Psoas muscle (tissue), 8 donors: ENCODE results near the gene ACTN4. TPM values are rescaled to one million over a fixed set of nuclear protein-coding genes. Genes with fewer than 3 reads are reported as not detected.

ENCODE experiments used
- ATAC-seq, 4 donors: fragments of 200-7000 bp; cut with Tn5 transposase; one replicate each; pipeline ENCODE4 v1.9.1; 2020; ENCODE audit warnings: moderate library complexity in 3 of 4, mild to moderate bottlenecking in 2 of 4
- DNase-seq, 2 donors: peaks; one replicate each; pipeline ENCODE4 v3.0.0-alpha.2; 2020
- H3K27ac ChIP-seq: fragments of 200-600 bp; one replicate; pipeline ENCODE4 v1.8.0; 2022
- H3K27me3 ChIP-seq, 3 donors: fragments of 200-600 bp in 1 of 3; one replicate each; pipeline versions ENCODE4 v1.6.1 to v1.8.0; 2013 to 2022; ENCODE audit warnings: low read length in 2 of 3, mild to moderate bottlenecking in 2 of 3, moderate library complexity in 1 of 3; ENCODE audit not compliant: insufficient read depth in 3 of 3
- H3K36me3 ChIP-seq, 2 donors: fragments of 200-600 bp in 1 of 2; one replicate each; pipeline versions ENCODE4 v1.6.1 to v1.8.0; 2013 to 2022; ENCODE audit warnings: low read depth in 1 of 2, mild to moderate bottlenecking in 1 of 2, moderate library complexity in 1 of 2; ENCODE audit not compliant: insufficient read depth in 1 of 2
- H3K4me1 ChIP-seq: fragments of 200-600 bp; one replicate; pipeline ENCODE4 v1.8.0; 2022
- H3K4me3 ChIP-seq: fragments of 200-600 bp; one replicate; pipeline ENCODE4 v1.8.0; 2022; ENCODE audit warnings: mild to moderate bottlenecking
- H3K9me3 ChIP-seq: fragments of 200-600 bp; one replicate; pipeline ENCODE4 v1.8.0; 2022
- WGBS, 3 donors: extraction: QIAGEN DNeasy Blood & Tissue Kit; methylation state at CpG; one replicate each; pipeline versions ENCODE4 v1.1.6 to v1.1.7; 2013; 5-methylcytosine and 5-hydroxymethylcytosine counted together
- intact Hi-C, 2 donors: fragments of 100-400 bp; cut with DNase I; formaldehyde crosslinking; loops; one replicate each; pipeline versions ENCODE4 v1.11.0 to v1.14.2; 2022
- polyA plus RNA-seq, 3 donors: library from polyadenylated mRNA; stranded (reverse); fragments of 200-250 nt; gene quantifications; one replicate each; pipeline ENCODE4 v1.2.3, GENCODE V29; 2013
- total RNA-seq, 4 donors: library from RNA; stranded (reverse); fragmentation: NEBNext Ultra II Directional in 2 of 4; extraction: Animal tissue kit (Norgen Biotek cat#: 25700) in 2 of 4; gene quantifications; one replicate each; pipeline versions ENCODE4 v1.2.1 to v1.2.4, GENCODE V29; 2021 to 2023
- TF ChIP-seq, protein P1 (sequence below): fragments of 200-600 bp; IDR thresholded peaks from one replicate; pipeline ENCODE4 v1.8.0; 2022; ENCODE audit warnings: antibody characterized with exemption
- donor health status: healthy with polysubstance abuse.
- donor health status: DM: no; HTN: no; CAD: no; lungs with moderate emphysema.
- donor health status: Bipolar disorder and iron deficiency.
- donor health status: healthy.
- donor health status: DM: yes; HTN: yes; CAD: no.
- donor health status: DM: no; HTN: no; CAD: no.
- donor health status: DM: no; HTN: no; CAD: no.
- donor health status: DM: yes; HTN: yes; CAD: no.

The ACTN4 gene
- total and polyA plus RNA-seq, 7 donors = 38.3 to 127 (median 79.9) TPM

DNA sequence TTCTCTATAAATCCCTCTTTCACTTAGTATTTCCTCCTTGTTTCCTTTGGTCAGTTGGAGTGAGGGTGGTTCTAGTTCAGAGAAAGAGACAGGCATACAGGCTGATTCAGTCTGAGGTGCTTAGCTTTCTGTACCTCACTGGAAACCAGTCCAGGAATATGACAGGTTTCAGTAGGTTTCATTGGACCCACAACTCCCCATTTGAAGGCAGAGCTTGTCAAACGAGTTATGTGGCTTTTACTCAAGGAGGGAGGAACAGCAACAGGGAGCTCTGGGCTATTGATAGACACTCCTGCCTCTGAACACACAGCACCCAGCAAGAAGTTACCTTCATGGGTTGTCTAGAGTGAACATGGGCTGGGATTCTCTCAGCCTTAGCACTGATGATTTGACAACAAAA is 14.5 kb downstream of the ACTN4 start:
- DNase-seq (no peak), ATAC-seq (no peak)
- 4 to 33% (median 4%) methylated on average over 1 of the region's 1 CpG for WGBS, 3 donors
- H3K27me3 ChIP-seq = no peaks in the 10 kb centered on the region
- peaks cover 95% of the 10 kb centered on the region for H3K4me1 ChIP-seq
- TF ChIP-seq, protein P1, sequence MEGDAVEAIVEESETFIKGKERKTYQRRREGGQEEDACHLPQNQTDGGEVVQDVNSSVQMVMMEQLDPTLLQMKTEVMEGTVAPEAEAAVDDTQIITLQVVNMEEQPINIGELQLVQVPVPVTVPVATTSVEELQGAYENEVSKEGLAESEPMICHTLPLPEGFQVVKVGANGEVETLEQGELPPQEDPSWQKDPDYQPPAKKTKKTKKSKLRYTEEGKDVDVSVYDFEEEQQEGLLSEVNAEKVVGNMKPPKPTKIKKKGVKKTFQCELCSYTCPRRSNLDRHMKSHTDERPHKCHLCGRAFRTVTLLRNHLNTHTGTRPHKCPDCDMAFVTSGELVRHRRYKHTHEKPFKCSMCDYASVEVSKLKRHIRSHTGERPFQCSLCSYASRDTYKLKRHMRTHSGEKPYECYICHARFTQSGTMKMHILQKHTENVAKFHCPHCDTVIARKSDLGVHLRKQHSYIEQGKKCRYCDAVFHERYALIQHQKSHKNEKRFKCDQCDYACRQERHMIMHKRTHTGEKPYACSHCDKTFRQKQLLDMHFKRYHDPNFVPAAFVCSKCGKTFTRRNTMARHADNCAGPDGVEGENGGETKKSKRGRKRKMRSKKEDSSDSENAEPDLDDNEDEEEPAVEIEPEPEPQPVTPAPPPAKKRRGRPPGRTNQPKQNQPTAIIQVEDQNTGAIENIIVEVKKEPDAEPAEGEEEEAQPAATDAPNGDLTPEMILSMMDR = no peak
- H3K36me3 ChIP-seq = no peaks in the 10 kb centered on the region
- intact Hi-C loops = loop anchor here in 1 of 2 donors (5.0 kb wide), 1 partner anchor 35 kb away; no protein-coding TSS in a partner anchor
- peak overlapping the region; percentile 49 for H3K4me3 ChIP-seq
- H3K27ac ChIP-seq = peak overlapping the region; percentile 95
- H3K9me3 ChIP-seq = no peaks in the 10 kb centered on the region

DNA sequence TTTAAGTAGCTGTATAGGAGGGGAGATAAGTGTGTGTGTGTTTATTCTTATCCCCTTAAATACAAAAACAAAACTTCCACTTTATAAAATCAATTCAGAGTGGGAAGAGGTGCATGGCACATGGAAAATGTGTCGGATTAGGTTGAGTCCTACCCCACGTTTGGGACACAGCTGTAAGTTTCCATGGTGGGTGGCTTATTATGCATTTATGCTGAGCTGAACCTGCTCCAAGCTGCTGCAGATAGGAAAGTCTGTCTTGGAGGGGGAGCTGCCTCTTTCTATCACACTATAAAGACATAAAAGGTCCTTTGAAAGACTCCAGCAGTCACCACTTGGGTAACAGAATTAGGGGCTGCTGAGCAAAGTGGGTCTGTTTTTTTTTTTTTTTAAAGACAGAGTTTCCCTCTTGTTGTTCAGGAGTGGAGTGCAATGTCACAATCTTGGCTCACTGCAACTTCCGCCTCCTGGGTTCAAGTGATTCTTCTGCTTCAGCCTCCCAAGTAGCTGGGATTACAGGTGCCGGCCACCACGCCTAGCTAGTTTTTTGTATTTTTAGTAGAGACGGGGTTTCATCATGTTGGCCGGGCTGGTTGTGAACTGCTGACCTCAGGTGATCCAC is 15.2 kb downstream of the ACTN4 start:
- TF ChIP-seq, protein P1 = no peak
- peaks cover 95% of the 10 kb centered on the region for H3K4me1 ChIP-seq
- intact Hi-C loops = loop anchor here in 1 of 2 donors (5.0 kb wide), 1 partner anchor 35 kb away; no protein-coding TSS in a partner anchor
- DNase-seq (no peak), ATAC-seq (no peak)
- 32 to 60% (median 38%) methylated on average over 7 of the region's 7 CpGs for WGBS, 3 donors
- H3K27me3 ChIP-seq = no peaks in the 10 kb centered on the region
- peak overlapping the region; percentile 95 for H3K27ac ChIP-seq
- H3K4me3 ChIP-seq = peak overlapping the region; percentile 49
- no peaks in the 10 kb centered on the region for H3K9me3 ChIP-seq
- no peaks in the 10 kb centered on the region for H3K36me3 ChIP-seq

DNA sequence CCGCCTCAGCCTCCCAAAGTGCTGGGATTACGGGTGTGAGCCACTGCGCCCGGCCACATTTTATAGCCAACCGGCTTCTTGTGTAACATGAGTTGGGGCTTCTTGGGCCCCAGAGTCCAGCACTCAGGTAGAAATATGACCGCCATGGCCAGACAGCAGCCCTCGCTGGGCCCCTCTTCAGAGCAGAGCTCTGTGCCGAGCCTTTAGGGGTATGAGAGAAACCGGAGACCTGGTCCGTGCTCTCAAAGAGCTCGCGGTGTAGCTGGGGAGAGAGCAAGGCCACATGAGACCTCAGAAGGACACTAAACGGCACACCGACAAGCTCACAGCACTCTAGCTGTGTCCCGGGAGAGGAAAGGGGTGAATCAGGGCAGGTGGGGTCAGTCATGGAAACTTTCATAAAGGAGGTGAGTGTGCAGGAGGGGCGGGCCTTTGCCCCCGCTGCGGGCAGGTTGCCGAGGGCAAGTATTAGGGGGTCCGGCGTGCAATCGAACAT is 15.8 kb downstream of the ACTN4 start:
- H3K27me3 ChIP-seq = no peaks in the 10 kb centered on the region
- peak overlapping the region; percentile 95 for H3K27ac ChIP-seq
- DNase-seq (peak in 1 of 2 donors; percentile 60), ATAC-seq (peak; percentile 15 to 56 (median 36))
- TF ChIP-seq, protein P1 = no peak
- peak overlapping the region; percentile 49 for H3K4me3 ChIP-seq
- WGBS, 3 donors = 32 to 60% (median 34%) methylated on average over 22 of the region's 22 CpGs
- peaks cover 95% of the 10 kb centered on the region for H3K4me1 ChIP-seq
- intact Hi-C loops = loop anchor here in 1 of 2 donors (5.0 kb wide), 1 partner anchor 34 kb away; no protein-coding TSS in a partner anchor
- no peaks in the 10 kb centered on the region for H3K9me3 ChIP-seq
- H3K36me3 ChIP-seq = peaks cover 0 to under 1% of the 10 kb centered on the region in 2 donors

DNA sequence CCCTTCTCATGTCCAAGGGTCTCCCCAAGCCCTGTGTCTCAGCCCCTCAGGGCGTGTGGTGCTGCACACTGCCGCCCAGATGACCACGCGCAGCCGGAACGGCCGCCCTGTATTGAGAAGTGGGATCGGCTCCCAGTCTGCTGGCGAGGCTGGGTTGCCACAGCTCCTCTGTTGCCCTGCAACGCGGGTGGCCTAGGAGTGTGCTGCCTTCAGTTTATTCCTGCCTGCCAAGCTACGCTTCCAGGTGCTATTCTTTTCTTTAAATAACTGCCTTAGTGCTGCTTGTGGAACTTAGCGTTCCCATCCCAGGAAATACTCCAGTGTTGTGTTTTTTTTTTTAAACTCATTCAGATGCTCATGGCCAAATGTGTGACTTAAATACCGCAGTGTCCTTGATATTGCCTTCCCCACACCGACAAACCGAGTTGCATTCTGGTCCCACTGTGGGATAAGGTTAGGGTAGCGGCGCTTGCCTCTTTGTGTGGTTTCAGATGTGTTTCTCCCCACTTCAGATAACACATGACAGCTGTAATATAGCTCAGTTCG is 16.6 kb downstream of the ACTN4 start:
- H3K4me1 ChIP-seq = peaks cover 95% of the 10 kb centered on the region

More for the DNA sequence above, 16.6 kb downstream of the ACTN4 start:
- peaks cover 0 to 5% of the 10 kb centered on the region in 2 donors for H3K36me3 ChIP-seq
- H3K27ac ChIP-seq = peak overlapping the region; percentile 95
- ATAC-seq = peak; percentile 59 to 78 (median 70)
- H3K9me3 ChIP-seq = no peaks in the 10 kb centered on the region
- peak overlapping the region; percentile 49 for H3K4me3 ChIP-seq
- 11 to 19% (median 14%) methylated on average over 19 of the region's 19 CpGs for WGBS, 3 donors
- no peaks in the 10 kb centered on the region for H3K27me3 ChIP-seq
- intact Hi-C loops = loop anchor here in 1 of 2 donors (5.0 kb wide), 1 partner anchor 33 kb away; no protein-coding TSS in a partner anchor
- peak; percentile 67 to 85 for DNase-seq
- TF ChIP-seq, protein P1 = no peak
